Dermis microvascular lymphatic vessel endothelial cell (primary cell): ENCODE data around the gene BAZ2B. TPM values are rescaled to one million over a fixed set of nuclear protein-coding genes. Genes with fewer than 3 reads are reported as not detected.
"Not testable (repeated sequence)": the region's sequence is repeated elsewhere in the genome, so short reads cannot be mapped to it uniquely, and the experiment has no call there.

Experiments
- DNase-seq, 2 donors: peaks; one replicate each; pipeline versions ENCODE4 v3.0.0 to v3.0.0-alpha.2; 2010; ENCODE audit warnings: low read depth in 2 of 2
- total RNA-seq: library from RNA; depleted of rRNA; stranded (reverse); fragments of >200 nt; gene quantifications from 2 replicates; pipeline ENCODE4 v1.2.1, GENCODE V29; 2014

Gene BAZ2B
- total RNA-seq, 1 donor from 2014 or later = 46.0 TPM

DNA sequence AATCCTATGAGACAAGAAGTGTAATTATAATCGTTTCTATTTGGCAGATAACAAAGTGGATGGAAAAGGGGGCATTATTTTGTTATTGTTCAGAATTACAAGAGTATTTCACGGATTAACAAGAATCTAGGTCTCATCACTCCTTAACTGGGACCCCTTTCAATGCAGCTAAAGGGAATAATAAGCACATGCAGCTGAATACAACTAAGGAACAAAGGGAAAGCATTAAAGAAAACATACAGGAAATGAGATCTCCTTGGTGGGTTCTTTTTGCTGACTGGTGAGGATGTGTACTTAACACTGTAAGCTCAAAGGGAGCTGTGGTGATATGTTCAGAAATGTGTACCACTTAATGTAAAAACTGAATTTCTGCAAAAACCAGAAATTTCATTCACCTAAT is 189.3 kb downstream of the BAZ2B start:
- DNase-seq = no peak

GRCh38 chr2:159419403-159419802 is 196.9 kb downstream of the BAZ2B start:
- DNase-seq = no peak

DNA sequence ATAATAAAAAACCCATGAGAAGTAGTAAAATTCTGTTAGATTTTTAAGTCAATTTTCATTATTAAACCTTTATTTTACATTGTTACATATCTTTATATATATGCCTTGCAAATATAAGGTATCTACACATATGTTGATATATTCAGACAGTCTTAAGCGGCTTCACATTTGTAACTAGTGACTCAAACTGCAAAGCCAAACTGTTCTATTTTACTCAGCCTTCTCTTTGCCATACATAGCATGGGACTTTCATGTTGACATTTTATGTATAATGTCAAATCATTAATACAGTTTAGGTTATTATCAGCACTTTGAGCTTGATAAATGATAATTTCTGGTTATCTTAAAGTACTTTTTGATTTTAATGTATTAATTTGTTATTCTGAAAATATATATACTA is 204.9 kb downstream of the BAZ2B start:
- DNase-seq = no peak

- DNase-seq = no peak
Observed at GRCh38 chr2:159410276-159410675, 206.1 kb downstream of the BAZ2B start.

DNA sequence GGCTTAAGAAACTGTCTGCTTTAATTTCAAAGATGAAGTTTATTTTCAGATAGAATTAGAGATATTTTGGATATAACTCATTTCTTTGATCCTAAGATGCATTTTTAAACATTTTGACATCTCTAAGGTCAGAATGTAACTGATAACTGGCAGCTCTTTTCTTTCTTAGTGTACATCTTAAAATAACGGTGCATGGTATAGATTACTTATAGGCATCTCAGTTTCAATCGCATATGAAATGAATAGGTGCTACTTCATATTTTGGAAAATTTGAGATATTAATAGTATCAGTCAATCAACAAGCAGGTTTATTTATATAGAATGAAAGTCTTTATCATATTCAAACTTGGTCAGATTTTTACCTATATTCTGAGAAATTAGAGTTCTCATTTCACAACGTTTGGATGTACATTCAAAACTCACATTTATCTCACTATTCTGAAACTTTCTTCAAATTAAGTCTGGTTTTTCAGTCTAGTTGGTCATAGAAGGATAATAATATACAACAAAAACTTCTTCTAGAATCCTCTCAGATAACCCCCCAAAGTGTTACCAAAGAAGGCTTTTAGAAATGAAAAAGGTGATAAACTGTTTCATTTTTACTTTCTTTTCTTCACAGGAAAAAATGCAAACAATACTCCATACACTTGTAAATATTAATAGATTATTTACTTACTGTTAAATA is 207.1 kb downstream of the BAZ2B start:
- no peak for DNase-seq

GRCh38 chr2:159402790-159403189 is 213.6 kb downstream of the BAZ2B start:
- DNase-seq = no peak

- DNase-seq = not testable (repeated sequence)
Observed at GRCh38 chr2:159402160-159402559, 214.2 kb downstream of the BAZ2B start.

DNA sequence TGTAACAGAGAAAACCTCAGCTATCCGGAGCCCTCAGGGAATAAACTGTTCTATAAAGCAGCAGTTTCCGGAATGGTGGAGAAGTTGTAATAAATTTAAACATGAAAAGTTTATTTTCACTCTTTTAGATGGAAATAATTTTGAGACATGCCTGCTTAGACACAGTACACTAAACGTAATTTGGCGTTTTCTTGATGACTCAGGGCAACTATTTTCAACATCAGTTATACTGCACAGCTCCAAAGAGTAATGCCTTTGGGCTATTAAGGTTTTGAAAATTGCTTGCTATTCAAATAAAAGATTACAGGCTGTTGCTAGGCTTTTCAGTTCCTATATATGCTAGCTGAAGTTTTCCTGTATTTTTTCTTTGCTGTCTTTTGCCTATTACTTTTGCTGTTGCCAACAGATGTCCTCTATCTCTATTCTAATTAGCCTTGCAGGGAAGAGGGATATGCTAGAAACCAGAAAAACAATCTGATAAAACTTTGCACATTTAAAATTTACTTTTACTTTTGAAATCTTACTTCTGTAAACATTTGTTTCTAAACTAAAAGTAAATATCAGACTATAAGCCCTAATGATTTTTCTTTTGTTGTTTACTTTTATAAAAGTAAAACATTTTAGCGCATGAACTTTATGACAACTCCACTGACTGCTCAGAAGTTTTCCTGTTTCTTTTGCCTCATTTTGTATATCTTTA is 216.5 kb downstream of the BAZ2B start:
- DNase-seq = no peak

DNA sequence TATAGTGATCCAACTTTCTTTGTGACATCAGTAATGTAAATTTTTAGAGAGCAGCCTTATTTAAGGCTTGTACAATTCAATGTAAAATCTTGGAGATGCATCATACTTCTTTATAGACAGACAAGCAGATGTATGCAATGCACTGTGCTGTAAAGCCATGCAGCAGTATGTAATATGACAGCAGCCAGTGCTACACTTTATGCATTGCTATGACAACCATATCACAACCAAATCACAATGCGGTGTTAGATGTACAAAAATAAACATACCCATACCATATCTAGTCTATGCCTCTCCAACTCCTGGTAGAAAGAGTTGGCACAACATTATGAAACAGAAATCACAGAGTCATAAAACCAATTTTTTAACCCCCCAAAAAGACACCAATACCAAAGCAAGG is 219.5 kb downstream of the BAZ2B start:
- DNase-seq = no peak

DNA sequence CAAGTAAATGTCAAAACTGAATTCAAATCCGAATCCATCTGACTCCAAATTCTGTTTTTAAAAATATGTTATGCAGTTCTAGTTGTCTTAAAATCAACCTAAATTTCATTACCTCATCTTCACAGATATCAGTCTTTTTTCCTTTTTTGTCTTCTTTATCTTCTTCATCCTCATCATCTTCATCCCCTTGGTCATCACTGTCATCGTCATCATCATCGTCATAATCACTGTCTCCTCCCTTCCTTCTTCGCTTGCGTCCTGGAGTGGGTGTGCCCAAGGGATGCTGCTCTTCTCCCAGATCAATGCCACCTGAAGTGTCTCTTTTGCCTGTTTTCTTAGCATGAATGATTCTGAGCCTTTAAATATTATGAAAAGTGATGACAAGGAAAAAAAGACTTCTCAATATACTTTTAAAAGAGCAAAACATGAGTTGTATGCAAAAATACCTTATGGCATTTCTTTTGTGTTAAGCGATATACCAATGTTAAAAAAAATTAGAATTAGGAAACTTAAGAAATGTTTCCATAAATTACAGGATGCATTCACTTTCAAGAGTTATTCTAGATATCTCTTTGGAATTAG is 233.8 kb downstream of the BAZ2B start:
- DNase-seq = no peak

GRCh38 chr2:159381574-159381973 is 234.8 kb downstream of the BAZ2B start:
- DNase-seq = no peak

- no peak for DNase-seq
Observed at GRCh38 chr2:159380685-159381239, 235.6 kb downstream of the BAZ2B start.

- DNase-seq = no peak
Observed at GRCh38 chr2:159379181-159379580, 237.2 kb downstream of the BAZ2B start.

- DNase-seq = no peak
Observed at GRCh38 chr2:159375241-159375640, 241.1 kb downstream of the BAZ2B start.

- no peak for DNase-seq
Observed at GRCh38 chr2:159371506-159371905, 244.8 kb downstream of the BAZ2B start.

DNA sequence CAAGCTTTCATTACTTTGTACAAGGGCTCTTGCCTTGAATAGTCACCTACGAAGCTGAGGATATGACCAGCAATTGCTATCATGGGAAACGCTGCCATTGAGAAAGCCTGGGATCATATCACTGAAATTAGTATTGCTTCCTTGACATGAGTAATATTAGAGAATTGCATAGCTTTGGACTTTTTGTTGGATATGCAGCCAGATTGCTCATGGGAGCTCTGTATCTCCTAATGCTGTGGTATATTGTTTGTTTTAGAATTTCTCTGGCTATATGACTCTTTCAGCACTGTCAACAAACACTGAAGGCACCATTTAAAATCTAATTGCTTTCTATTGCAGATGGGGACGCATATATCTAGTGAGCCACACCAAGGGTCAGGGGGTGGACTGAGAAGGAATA is 249.8 kb downstream of the BAZ2B start:
- DNase-seq = no peak

DNA sequence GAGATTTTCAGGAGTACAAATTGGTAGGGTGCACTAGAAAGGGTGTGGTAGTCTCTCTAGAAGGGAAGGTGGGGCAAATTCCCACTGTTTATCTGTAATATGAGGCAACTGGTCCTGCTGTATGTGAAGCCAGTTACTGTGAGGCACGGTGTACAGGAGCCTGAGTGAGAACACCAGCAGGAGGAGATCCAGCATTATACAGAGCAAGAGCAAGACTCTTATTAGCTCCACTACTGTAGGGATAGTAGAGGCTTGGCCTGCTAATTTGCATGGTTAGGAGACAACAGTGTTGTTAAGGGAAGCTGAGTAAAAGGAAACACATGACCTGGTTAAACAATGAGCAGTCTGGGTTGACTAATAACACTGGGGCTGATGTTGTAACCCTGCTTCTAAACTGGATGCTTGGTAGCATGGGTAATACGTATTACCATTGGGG is 253.5 kb downstream of the BAZ2B start:
- DNase-seq = peak; percentile 83 to 99

GRCh38 chr2:159362094-159362493 is 254.3 kb downstream of the BAZ2B start:
- DNase-seq = no peak

- not testable (repeated sequence) for DNase-seq
Observed at GRCh38 chr2:159361603-159362002, 254.7 kb downstream of the BAZ2B start.

GRCh38 chr2:159356053-159356554 is 260.2 kb downstream of the BAZ2B start:
- DNase-seq = no peak

DNA sequence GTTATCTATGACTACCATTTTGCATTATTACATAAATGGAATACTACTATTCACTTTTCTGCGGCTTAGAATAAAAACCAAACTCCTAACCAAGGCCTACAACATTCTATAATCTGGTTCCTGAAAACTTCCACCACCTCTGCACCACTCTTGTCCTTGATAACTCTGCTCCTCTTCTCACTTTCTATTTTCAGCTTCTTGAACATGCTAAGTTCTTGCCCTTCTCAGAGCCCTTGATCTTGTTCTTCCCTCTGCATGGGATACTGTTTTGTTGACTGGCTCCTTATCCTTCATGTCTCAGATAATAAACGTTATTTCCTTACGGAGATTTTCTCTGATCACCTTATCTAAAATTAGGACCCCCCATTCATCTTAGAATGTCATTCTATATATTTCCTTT is 264.4 kb downstream of the BAZ2B start:
- no peak for DNase-seq

DNA sequence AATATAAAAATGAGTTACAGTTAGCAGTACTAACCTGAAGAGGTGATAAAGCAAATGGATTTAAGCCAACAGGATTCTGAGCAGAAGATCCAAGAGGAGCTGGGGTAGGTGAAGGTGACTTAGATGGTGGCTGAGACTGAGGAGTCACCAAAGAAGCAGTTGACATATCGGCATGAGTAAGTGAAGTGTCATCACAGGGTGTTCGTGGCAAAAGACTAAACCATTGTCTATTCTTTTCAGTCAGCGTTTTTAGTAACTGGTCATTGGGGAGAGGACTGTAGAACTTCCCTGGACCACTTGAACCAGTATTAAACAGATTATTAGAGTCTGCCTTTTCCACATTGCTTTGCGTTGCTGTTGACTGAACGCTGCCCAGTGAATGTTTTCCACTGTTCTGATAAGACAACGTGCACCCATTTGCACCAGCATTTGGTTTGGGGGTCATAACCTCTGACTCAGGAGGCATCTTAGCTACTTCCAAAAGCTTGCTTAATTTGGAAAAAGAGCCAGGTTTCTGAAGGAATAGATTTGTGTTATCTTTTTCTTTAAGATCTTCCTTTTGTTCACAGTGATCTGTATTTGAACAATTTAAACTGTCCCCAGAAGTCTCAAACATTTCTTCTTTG is 266.6 kb downstream of the BAZ2B start:
- no peak for DNase-seq
